ENCODE results near the gene C7orf33. TPM values are rescaled to one million over a fixed set of nuclear protein-coding genes. Genes with fewer than 3 reads are reported as not detected.

C7orf33 gene
- polyA plus RNA-seq, 1 donor from 2014 or later, result not detected

GRCh38 chr7:148607151-148607661, 16.6 kb downstream of the C7orf33 start:
- Histone ChIP-seq H3K4me2 (ENCODE audit: low read length) (no peak overlapping the region), H2AFZ (ENCODE audit: low read depth, low read length) (no peak overlapping the region), H3K36me3 (ENCODE audit: insufficient read depth, low read length) (no peaks in the 10 kb centered on the region), H3F3A (ENCODE audit: insufficient read depth, low read length, poor library complexity, severe bottlenecking) (no peaks in the 10 kb centered on the region), H4K20me1 (ENCODE audit: insufficient read depth) (no peaks in the 10 kb centered on the region), H3K27me3 (ENCODE audit: insufficient read depth, low read depth, low read length) (no peaks in the 10 kb centered on the region), H3K79me2 (replicated peaks; ENCODE audit: insufficient read depth, low read length) (no peaks in the 10 kb centered on the region), H3K27ac (ENCODE audit: low read length) (no peak overlapping the region), H3K9ac (ENCODE audit: low read length) (no peak overlapping the region), H3K9me3 (ENCODE audit: low read length) (no peaks in the 10 kb centered on the region), H3K9me2 (ENCODE audit: insufficient read depth, low read length) (no peaks in the 10 kb centered on the region), H3K4me3 (ENCODE audit: low read length) (no peak overlapping the region)
- TF ChIP-seq EZH2 (IDR thresholded peaks at IDR 0.05; ENCODE audit: borderline replicate concordance, insufficient read depth, low read length, poor library complexity, severe bottlenecking) (no peak), POLR2AphosphoS5 (IDR thresholded peaks at IDR 0.05) (no peak), EP300 (conservative IDR thresholded peaks at IDR 0.05; ENCODE audit: poor library complexity, severe bottlenecking) (no peak), SMC3 (conservative IDR thresholded peaks at IDR 0.05; ENCODE audit: poor library complexity) (no peak), REST (IDR thresholded peaks at IDR 0.05; ENCODE audit: borderline replicate concordance) (no peak), CTCF (IDR thresholded peaks at IDR 0.05; ENCODE audit: poor library complexity, severe bottlenecking) (no peak), MXI1 (conservative IDR thresholded peaks at IDR 0.05; ENCODE audit: poor library complexity, severe bottlenecking) (no peak), RAD21 (conservative IDR thresholded peaks at IDR 0.05) (no peak), TAF1 (IDR thresholded peaks at IDR 0.05; ENCODE audit: low read depth) (no peak)

- Histone ChIP-seq H3K4me2 (ENCODE audit: low read length) (no peak overlapping the region), H3K9ac (ENCODE audit: low read length) (no peak overlapping the region), H3K9me3 (ENCODE audit: low read length) (no peaks in the 10 kb centered on the region), H4K20me1 (ENCODE audit: insufficient read depth) (no peaks in the 10 kb centered on the region), H3K4me3 (ENCODE audit: low read length) (no peak overlapping the region), H3K27me3 (ENCODE audit: insufficient read depth, low read depth, low read length) (no peaks in the 10 kb centered on the region), H2AFZ (ENCODE audit: low read depth, low read length) (no peak overlapping the region), H3F3A (ENCODE audit: insufficient read depth, low read length, poor library complexity, severe bottlenecking) (no peaks in the 10 kb centered on the region), H3K79me2 (replicated peaks; ENCODE audit: insufficient read depth, low read length) (no peaks in the 10 kb centered on the region), H3K36me3 (ENCODE audit: insufficient read depth, low read length) (no peaks in the 10 kb centered on the region), H3K27ac (ENCODE audit: low read length) (no peak overlapping the region), H3K9me2 (ENCODE audit: insufficient read depth, low read length) (no peaks in the 10 kb centered on the region)
- TF ChIP-seq TAF1 (IDR thresholded peaks at IDR 0.05; ENCODE audit: low read depth) (no peak), REST (IDR thresholded peaks at IDR 0.05; ENCODE audit: borderline replicate concordance) (no peak), CTCF (IDR thresholded peaks at IDR 0.05; ENCODE audit: poor library complexity, severe bottlenecking) (no peak), EP300 (conservative IDR thresholded peaks at IDR 0.05; ENCODE audit: poor library complexity, severe bottlenecking) (no peak), RAD21 (conservative IDR thresholded peaks at IDR 0.05) (no peak), EZH2 (IDR thresholded peaks at IDR 0.05; ENCODE audit: borderline replicate concordance, insufficient read depth, low read length, poor library complexity, severe bottlenecking) (no peak), POLR2AphosphoS5 (IDR thresholded peaks at IDR 0.05) (no peak), SMC3 (conservative IDR thresholded peaks at IDR 0.05; ENCODE audit: poor library complexity) (no peak)
Observed at GRCh38 chr7:148609045-148609725, 18.6 kb downstream of the C7orf33 start.

Measured in neural cell (in vitro differentiated cells).